Measurements from ENCODE around the gene ATRIP. TPM values are rescaled to one million over a fixed set of nuclear protein-coding genes. Genes with fewer than 3 reads are reported as not detected.

The ATRIP gene
- total and polyA plus RNA-seq, 2 of the 8 experiments (the other 6 are each of a cell fraction or from before 2014, with no cell fraction given) = 18.5 to 20.2 TPM

- no peak for TF ChIP-seq CHD7 (IDR thresholded peaks at IDR 0.05; ENCODE audit: insufficient replicate concordance, low read length)
- TF ChIP-seq SIX5 (IDR thresholded peaks at IDR 0.05; ENCODE audit: low read depth, low read length) = no peak
- TF ChIP-seq KDM1A (IDR thresholded peaks at IDR 0.05; ENCODE audit: borderline replicate concordance, low read length) = no peak
- no peak for TF ChIP-seq EGR1 (IDR thresholded peaks at IDR 0.05; ENCODE audit: borderline replicate concordance, low read depth, low read length)
- TF ChIP-seq CTBP2 (IDR thresholded peaks at IDR 0.05; ENCODE audit: borderline replicate concordance, insufficient read depth, insufficient read length, low read length) = no peak
- no peak for TF ChIP-seq NRF1 (IDR thresholded peaks at IDR 0.05; ENCODE audit: low read depth, low read length)
- no peak for TF ChIP-seq ZNF274 (IDR thresholded peaks at IDR 0.05; ENCODE audit: borderline replicate concordance, extremely low read depth, low read length)
- TF ChIP-seq USF2 (IDR thresholded peaks at IDR 0.05; ENCODE audit: low read length) = no peak
These were observed 13.8 kb upstream of the ATRIP start (continued) for GRCh38 chr3:48432411-48433371.

Measured in H1 (cell line).